ENCODE results near the gene PTPRQ. TPM values are rescaled to one million over a fixed set of nuclear protein-coding genes. Genes with fewer than 3 reads are reported as not detected.

PTPRQ gene
- total RNA-seq, 1 donor from 2014 or later, result 0.13 TPM

GRCh38 chr12:80539029-80539428 lies 95.0 kb downstream of the PTPRQ start:
- DNase-seq, result no peak
- ATAC-seq (ENCODE audit: poor library complexity), result no peak
- intact Hi-C loops (cut with DNase I), result no loop called here

- DNase-seq, result no peak
- ATAC-seq (ENCODE audit: poor library complexity), result no peak
- intact Hi-C loops (cut with DNase I), result no loop called here
These were observed 105.3 kb downstream of the PTPRQ start for GRCh38 chr12:80549298-80549697.

- ATAC-seq (ENCODE audit: poor library complexity), result no peak
- no peak for DNase-seq
- intact Hi-C loops (cut with DNase I), result no loop called here
These were observed 107.9 kb downstream of the PTPRQ start for GRCh38 chr12:80551897-80552296.

- no peak for ATAC-seq (ENCODE audit: poor library complexity)
- intact Hi-C loops (cut with DNase I), result no loop called here
- no peak for DNase-seq
These were observed 109.3 kb downstream of the PTPRQ start for GRCh38 chr12:80553316-80553715.

GRCh38 chr12:80556566-80556965 lies 112.5 kb downstream of the PTPRQ start:
- no peak for ATAC-seq (ENCODE audit: poor library complexity)
- no peak for DNase-seq
- intact Hi-C loops (cut with DNase I), result no loop called here

- DNase-seq, result no peak
- ATAC-seq (ENCODE audit: poor library complexity), result no peak
- intact Hi-C loops (cut with DNase I), result no loop called here
These were observed 115.7 kb downstream of the PTPRQ start for GRCh38 chr12:80559766-80560165.

- ATAC-seq (ENCODE audit: poor library complexity), result no peak
- intact Hi-C loops (cut with DNase I), result no loop called here
- no peak for DNase-seq
These were observed 121.2 kb downstream of the PTPRQ start for GRCh38 chr12:80565271-80565670.

GRCh38 chr12:80567401-80567800 lies 123.4 kb downstream of the PTPRQ start:
- intact Hi-C loops (cut with DNase I), result no loop called here
- no peak for DNase-seq
- no peak for ATAC-seq (ENCODE audit: poor library complexity)

- no peak for DNase-seq
- no peak for ATAC-seq (ENCODE audit: poor library complexity)
- intact Hi-C loops (cut with DNase I), result no loop called here
These were observed 132.8 kb downstream of the PTPRQ start for GRCh38 chr12:80576641-80577418.

GRCh38 chr12:80580254-80580653 lies 136.2 kb downstream of the PTPRQ start:
- no peak for DNase-seq
- intact Hi-C loops (cut with DNase I), result no loop called here
- no peak for ATAC-seq (ENCODE audit: poor library complexity)

GRCh38 chr12:80581783-80582182 lies 137.7 kb downstream of the PTPRQ start:
- DNase-seq (no peak), ATAC-seq (ENCODE audit: poor library complexity) (no peak)
- intact Hi-C loops (cut with DNase I), result no loop called here

- DNase-seq (no peak), ATAC-seq (ENCODE audit: poor library complexity) (no peak)
- intact Hi-C loops (cut with DNase I), result no loop called here
These were observed 138.4 kb downstream of the PTPRQ start for GRCh38 chr12:80582431-80582830.

GRCh38 chr12:80589077-80589476 lies 145.0 kb downstream of the PTPRQ start:
- ATAC-seq (ENCODE audit: poor library complexity), result no peak
- no peak for DNase-seq
- intact Hi-C loops (cut with DNase I), result no loop called here

GRCh38 chr12:80590085-80590484 lies 146.1 kb downstream of the PTPRQ start:
- DNase-seq (no peak), ATAC-seq (ENCODE audit: poor library complexity) (no peak)
- intact Hi-C loops (cut with DNase I), result no loop called here

GRCh38 chr12:80593766-80594165 lies 149.7 kb downstream of the PTPRQ start:
- DNase-seq (no peak), ATAC-seq (ENCODE audit: poor library complexity) (no peak)
- intact Hi-C loops (cut with DNase I), result no loop called here

GRCh38 chr12:80596509-80596908 lies 152.5 kb downstream of the PTPRQ start:
- DNase-seq, result no peak
- ATAC-seq (ENCODE audit: poor library complexity), result no peak
- intact Hi-C loops (cut with DNase I), result no loop called here

- DNase-seq (no peak), ATAC-seq (ENCODE audit: poor library complexity) (no peak)
- intact Hi-C loops (cut with DNase I), result no loop called here
These were observed 154.1 kb downstream of the PTPRQ start for GRCh38 chr12:80598004-80598606.

- intact Hi-C loops (cut with DNase I), result no loop called here
These were observed 158.4 kb downstream of the PTPRQ start for GRCh38 chr12:80602455-80602854.

GRCh38 chr12:80607361-80608135 lies 163.5 kb downstream of the PTPRQ start:
- DNase-seq (no peak), ATAC-seq (ENCODE audit: poor library complexity) (no peak)
- intact Hi-C loops (cut with DNase I), result no loop called here

More at GRCh38 chr12:80602455-80602854, 158.4 kb downstream of the PTPRQ start:
- no peak for ATAC-seq (ENCODE audit: poor library complexity)
- no peak for DNase-seq

GRCh38 chr12:80617733-80618132 lies 173.7 kb downstream of the PTPRQ start:
- no peak for ATAC-seq (ENCODE audit: poor library complexity)
- intact Hi-C loops (cut with DNase I), result no loop called here
- no peak for DNase-seq
